Naive B cell (primary cell): Measurements from ENCODE around the gene JMJD6. TPM values are rescaled to one million over a fixed set of nuclear protein-coding genes. Genes with fewer than 3 reads are reported as not detected.
"Not testable (repeated sequence)": the region's sequence is repeated elsewhere in the genome, so short reads cannot be mapped to it uniquely, and the experiment has no call there.

Experiments used
- ATAC-seq, 2 donors: fragments of 150-1000 bp; cut with Tn5 transposase; 2 replicates each; pipeline ENCODE4 v1.10.0; 2021; ENCODE audit warnings: low read depth in 2 of 2, mild to moderate bottlenecking in 2 of 2, moderate library complexity in 2 of 2
- DNase-seq: peaks from one replicate; pipeline ENCODE4 v3.0.0; 2022
- H3K27ac Mint-ChIP-seq, 6 donors: one replicate each; pipeline ENCODE4 v1.8.0; 2020 to 2022; ENCODE audit warnings: mild to moderate bottlenecking in 6 of 6, mixed read lengths in 6 of 6, moderate library complexity in 5 of 6, inconsistent platforms in 2 of 6
- H3K27me3 Mint-ChIP-seq, 3 donors: one replicate each; pipeline ENCODE4 v1.8.0; 2021 to 2022; ENCODE audit warnings: mixed read lengths in 3 of 3, mild to moderate bottlenecking in 1 of 3
- H3K36me3 Mint-ChIP-seq, 2 donors: one replicate each; pipeline ENCODE4 v1.8.0; 2020 to 2022; ENCODE audit warnings: mixed read lengths in 2 of 2, inconsistent platforms in 1 of 2, mild to moderate bottlenecking in 1 of 2
- H3K4me1 Mint-ChIP-seq, 3 donors: one replicate each; pipeline ENCODE4 v1.8.0; 2020 to 2022; ENCODE audit warnings: mixed read lengths in 3 of 3, inconsistent platforms in 1 of 3, mild to moderate bottlenecking in 1 of 3, moderate library complexity in 1 of 3
- H3K4me3 Mint-ChIP-seq, 8 donors: one replicate each; pipeline ENCODE4 v1.8.0; 2020 to 2022; ENCODE audit warnings: mild to moderate bottlenecking in 8 of 8, mixed read lengths in 8 of 8, moderate library complexity in 8 of 8, inconsistent platforms in 2 of 8
- H3K9me3 Mint-ChIP-seq, 7 donors: one replicate each; pipeline ENCODE4 v1.8.0; 2020 to 2022; ENCODE audit warnings: mixed read lengths in 7 of 7, mild to moderate bottlenecking in 5 of 7, inconsistent platforms in 2 of 7, moderate library complexity in 1 of 7
- polyA plus RNA-seq, 6 donors: library from polyadenylated mRNA; unstranded; fragments of 300-500 nt; fragmentation: Illumina TruSeq; gene quantifications; one replicate each; pipeline ENCODE4 v1.2.3, GENCODE V29; 2021; ENCODE audit warnings: low read depth in 6 of 6

JMJD6 gene
- 10 to 100 TPM; 17.4 to 38.2 (median 20.0) TPM for polyA plus RNA-seq

DNA sequence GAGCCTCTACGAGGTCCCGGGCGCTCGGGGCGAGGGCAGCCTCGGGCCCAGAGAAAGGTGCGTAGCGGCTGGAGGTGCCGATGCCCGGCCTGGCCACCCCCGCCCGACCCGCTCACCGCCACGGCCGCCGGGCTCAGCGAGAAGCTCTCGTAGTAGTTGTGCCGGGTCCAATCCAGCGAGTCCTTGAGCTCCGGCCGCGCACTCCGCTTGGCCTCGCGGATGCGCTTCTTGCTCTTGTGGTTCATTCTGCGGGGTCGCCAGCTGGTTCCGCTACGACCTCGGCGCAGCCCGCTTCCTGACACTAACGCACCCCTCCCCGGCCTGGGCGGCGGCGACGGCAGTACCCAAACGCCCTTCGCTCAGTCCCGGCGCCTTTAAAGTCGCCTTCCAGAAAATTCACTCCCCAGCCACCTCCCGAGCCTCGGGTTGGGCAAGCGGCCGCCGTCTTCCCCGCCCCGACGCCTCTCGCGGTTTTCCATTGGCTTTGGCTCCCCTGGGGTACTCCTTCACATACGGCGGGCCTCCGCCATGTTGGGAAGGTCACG is at the start of gene JMJD6:
Gene JMJD6, minus strand, starts transcription at position 376 of the 545 bp plus-strand sequence. Its CDS starts 131 bp downstream, at position 245.
- Mint-ChIP-seq H3K9me3 (no peaks in the 10 kb centered on the region), H3K27me3 (no peaks in the 10 kb centered on the region), H3K4me3 (peak within 1 kb of the TSS; percentile 91 to 99 (median 98)), H3K36me3 (peaks cover 9% of the 10 kb centered on the region in 2 donors), H3K27ac (peak within 1 kb of the TSS; percentile 99 to 100 (median 100)), H3K4me1 (peaks cover 19 to 75% (median 37%) of the 10 kb centered on the region in 3 donors)
- DNase-seq: no peak
- peak in 1 of 2 donors; percentile 68 for ATAC-seq

- Mint-ChIP-seq H3K36me3 (peaks cover 16 to 25% of the 10 kb centered on the region in 2 donors), H3K27ac (peak overlapping the region in 1 of 6 donors; percentile 24), H3K4me1 (peaks cover 0 to 7% (median 5%) of the 10 kb centered on the region in 3 donors), H3K9me3 (no peaks in the 10 kb centered on the region), H3K27me3 (no peaks in the 10 kb centered on the region), H3K4me3 (no peak overlapping the region)
- no peak for ATAC-seq
- no peak for DNase-seq
These were observed 48.7 kb upstream of the JMJD6 start for GRCh38 chr17:76775021-76775600.

DNA sequence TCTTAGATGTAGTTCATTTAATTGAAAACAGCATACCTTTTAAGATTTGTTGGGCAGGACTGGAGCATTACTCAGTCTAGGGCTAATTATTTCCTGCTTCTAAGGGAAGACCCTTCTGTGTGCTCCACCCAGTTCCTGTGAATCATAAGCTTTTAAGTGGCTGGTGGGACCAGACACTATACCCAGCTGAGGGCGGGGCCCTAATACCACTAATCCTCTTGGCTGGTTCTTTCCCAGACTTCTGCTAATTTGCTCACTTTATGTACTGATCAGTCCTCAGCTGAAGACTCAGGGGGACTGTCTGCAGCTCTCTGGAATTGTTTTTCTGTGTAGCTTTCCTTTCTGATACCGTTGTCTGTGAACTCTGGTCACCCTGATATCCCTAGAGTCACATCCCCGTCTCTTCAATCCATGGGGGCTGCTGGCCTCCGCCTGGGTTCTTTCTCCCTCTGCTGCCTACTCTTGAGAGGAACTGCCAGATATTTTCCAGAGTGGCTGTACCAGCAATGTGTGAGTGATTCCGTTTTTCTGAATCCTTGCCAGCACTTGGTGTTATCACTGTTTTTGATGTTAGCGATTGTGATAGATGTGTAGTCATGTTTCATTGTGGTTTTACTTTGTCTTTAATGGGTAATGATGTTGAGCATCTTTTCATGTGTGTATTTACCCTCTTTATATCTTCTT is 46.6 kb upstream of the JMJD6 start:
- Mint-ChIP-seq H3K27ac (peak overlapping the region in 4 of 6 donors; percentile 34 to 76 (median 58)), H3K4me3 (no peak overlapping the region), H3K4me1 (peaks cover 0 to 7% (median 5%) of the 10 kb centered on the region in 3 donors), H3K36me3 (peaks cover 25 to 29% of the 10 kb centered on the region in 2 donors), H3K27me3 (no peaks in the 10 kb centered on the region), H3K9me3 (no peaks in the 10 kb centered on the region)
- ATAC-seq: no peak
- DNase-seq: no peak

GRCh38 chr17:76758570-76758969 is 32.2 kb upstream of the JMJD6 start:
- DNase-seq (no peak), ATAC-seq (no peak)
- H3K4me1 Mint-ChIP-seq: peaks cover 0 to 1% (median 0%) of the 10 kb centered on the region in 3 donors
- no peaks in the 10 kb centered on the region for H3K27me3 Mint-ChIP-seq
- H3K9me3 Mint-ChIP-seq: no peaks in the 10 kb centered on the region
- H3K36me3 Mint-ChIP-seq: peaks cover 0 to 9% of the 10 kb centered on the region in 2 donors
- no peak overlapping the region for H3K4me3 Mint-ChIP-seq
- H3K27ac Mint-ChIP-seq: no peak overlapping the region

- Mint-ChIP-seq H3K9me3 (no peaks in the 10 kb centered on the region), H3K27me3 (no peaks in the 10 kb centered on the region), H3K4me1 (peaks cover 0 to 9% (median 0%) of the 10 kb centered on the region in 3 donors), H3K36me3 (peaks cover under 1 to 9% of the 10 kb centered on the region in 2 donors), H3K4me3 (no peak overlapping the region), H3K27ac (no peak overlapping the region)
- DNase-seq (no peak), ATAC-seq (no peak)
These were observed 30.9 kb upstream of the JMJD6 start for GRCh38 chr17:76757256-76757655.

GRCh38 chr17:76755285-76755684 is 28.9 kb upstream of the JMJD6 start:
- DNase-seq (no peak), ATAC-seq (no peak)
- no peaks in the 10 kb centered on the region for H3K9me3 Mint-ChIP-seq
- H3K36me3 Mint-ChIP-seq: peaks cover 6 to 9% of the 10 kb centered on the region in 2 donors
- no peak overlapping the region for H3K27ac Mint-ChIP-seq
- no peaks in the 10 kb centered on the region for H3K27me3 Mint-ChIP-seq
- peaks cover 0 to 9% (median 0%) of the 10 kb centered on the region in 3 donors for H3K4me1 Mint-ChIP-seq
- H3K4me3 Mint-ChIP-seq: no peak overlapping the region

DNA sequence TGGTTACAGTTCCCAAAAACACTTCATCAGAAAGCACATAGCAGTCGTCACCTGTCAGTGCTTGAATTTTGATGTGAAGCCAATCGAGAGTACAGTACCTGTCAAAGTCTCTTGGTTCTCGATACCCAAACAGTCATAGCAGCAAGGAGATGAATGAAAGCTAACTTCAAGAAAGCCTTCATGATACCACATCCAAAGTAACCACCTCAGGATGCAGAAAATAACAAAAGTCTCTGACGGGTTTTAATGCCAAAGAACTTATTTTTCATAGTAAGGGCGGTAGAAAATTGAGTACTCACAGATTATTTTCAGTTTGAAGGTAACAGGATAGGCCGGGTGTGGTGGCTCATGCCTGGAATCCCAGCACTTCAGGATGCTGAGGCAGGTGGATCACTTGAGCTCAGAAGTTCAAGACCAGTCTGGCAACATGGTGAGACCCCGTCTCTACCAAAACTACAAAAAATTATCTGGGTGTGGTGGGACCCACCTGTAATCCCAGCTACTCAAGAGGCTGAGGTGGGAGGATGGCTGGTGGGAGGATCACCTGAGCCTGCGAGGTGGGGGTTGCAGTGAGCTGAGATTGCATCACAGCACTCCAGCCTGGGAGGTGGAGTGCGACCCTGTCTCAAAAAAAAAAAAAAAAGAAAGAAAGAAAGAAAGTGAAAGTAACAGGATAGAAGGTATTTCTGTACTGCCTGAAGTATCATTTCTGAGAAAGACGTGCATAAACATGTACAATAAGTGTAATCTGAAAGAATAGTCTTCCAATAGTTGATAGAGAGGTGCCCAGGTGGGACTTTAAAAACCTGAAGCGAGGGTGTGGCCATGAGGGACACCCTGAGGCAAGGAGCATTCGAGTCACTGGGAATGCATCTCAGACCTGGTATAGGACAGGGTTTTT is 26.9 kb upstream of the JMJD6 start:
- H3K9me3 Mint-ChIP-seq: no peaks in the 10 kb centered on the region
- H3K4me3 Mint-ChIP-seq: peak overlapping the region in 1 of 8 donors; percentile 25
- no peaks in the 10 kb centered on the region for H3K27me3 Mint-ChIP-seq
- peak overlapping the region in 3 of 6 donors; percentile 24 to 61 (median 49) for H3K27ac Mint-ChIP-seq
- ATAC-seq: no peak
- H3K36me3 Mint-ChIP-seq: peaks cover 9% of the 10 kb centered on the region in 2 donors
- no peak for DNase-seq
- H3K4me1 Mint-ChIP-seq: peaks cover 0 to 9% (median 0%) of the 10 kb centered on the region in 3 donors

DNA sequence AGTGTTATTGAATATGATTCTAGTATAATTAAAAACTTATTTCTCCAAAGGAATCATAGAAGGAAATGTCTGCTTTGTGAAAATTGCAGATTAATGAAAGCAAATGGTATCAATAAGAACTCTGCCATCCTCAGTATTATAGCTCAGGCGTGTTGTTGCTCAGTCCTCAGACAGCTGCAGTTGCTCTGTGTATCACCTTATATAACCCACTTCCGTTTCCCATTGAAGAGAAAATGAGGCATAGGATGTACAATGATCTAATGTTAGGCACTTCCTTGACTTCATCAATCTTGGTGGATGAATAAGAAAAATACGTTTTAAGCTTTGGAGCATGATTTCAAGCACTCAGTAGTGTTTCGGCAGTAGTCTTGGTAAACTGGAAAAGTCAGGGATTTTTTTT is 25.6 kb upstream of the JMJD6 start:
- Mint-ChIP-seq H3K4me1 (peaks cover 3 to 9% (median 4%) of the 10 kb centered on the region in 3 donors), H3K4me3 (no peak overlapping the region), H3K36me3 (peaks cover 3 to 9% of the 10 kb centered on the region in 2 donors), H3K9me3 (no peaks in the 10 kb centered on the region), H3K27me3 (no peaks in the 10 kb centered on the region), H3K27ac (peak overlapping the region in 1 of 6 donors; percentile 63)
- ATAC-seq: no peak
- no peak for DNase-seq

GRCh38 chr17:76751416-76751993 is 25.1 kb upstream of the JMJD6 start:
- Mint-ChIP-seq H3K4me3 (no peak overlapping the region), H3K4me1 (peaks cover 3 to 9% (median 4%) of the 10 kb centered on the region in 3 donors), H3K27me3 (no peaks in the 10 kb centered on the region), H3K36me3 (peaks cover 0 to 9% of the 10 kb centered on the region in 2 donors), H3K9me3 (no peaks in the 10 kb centered on the region), H3K27ac (no peak overlapping the region)
- DNase-seq (no peak), ATAC-seq (no peak)

DNA sequence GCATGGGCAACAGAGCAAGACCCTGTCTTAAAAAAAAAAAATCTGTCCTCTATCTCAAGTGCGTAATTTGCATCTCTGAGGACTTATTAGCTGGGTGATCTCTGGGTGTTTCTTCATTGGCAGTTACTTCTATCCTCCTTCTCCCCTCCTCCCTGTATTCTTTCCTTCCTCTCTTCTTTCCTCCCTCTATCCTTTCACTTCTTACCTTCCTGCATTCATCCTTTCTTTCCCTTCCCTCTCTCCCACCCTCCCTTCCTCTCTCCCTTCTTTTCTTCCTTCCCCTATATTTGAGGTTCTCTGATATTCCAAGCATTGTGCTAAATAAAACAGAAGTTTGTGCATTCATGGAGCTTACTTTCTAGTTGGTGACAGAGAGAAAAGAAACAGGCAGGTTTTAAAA is 22.3 kb upstream of the JMJD6 start:
- peak overlapping the region in 1 of 6 donors; percentile 56 for H3K27ac Mint-ChIP-seq
- peaks cover 8 to 14% of the 10 kb centered on the region in 2 donors for H3K36me3 Mint-ChIP-seq

GRCh38 chr17:76747716-76748363 is 21.4 kb upstream of the JMJD6 start:
- Mint-ChIP-seq H3K27me3 (no peaks in the 10 kb centered on the region), H3K36me3 (peaks cover 8 to 14% of the 10 kb centered on the region in 2 donors), H3K9me3 (no peaks in the 10 kb centered on the region), H3K4me3 (no peak overlapping the region), H3K27ac (peak overlapping the region in 1 of 6 donors; percentile 66), H3K4me1 (peaks cover under 1 to 4% (median 3%) of the 10 kb centered on the region in 3 donors)
- DNase-seq (no peak), ATAC-seq (no peak)

More for the DNA sequence above, 22.3 kb upstream of the JMJD6 start:
- no peaks in the 10 kb centered on the region for H3K9me3 Mint-ChIP-seq
- no peak for ATAC-seq
- H3K4me3 Mint-ChIP-seq: peak overlapping the region in 1 of 8 donors; percentile 40
- H3K27me3 Mint-ChIP-seq: no peaks in the 10 kb centered on the region
- no peak for DNase-seq
- peaks cover 3 to 8% (median 4%) of the 10 kb centered on the region in 3 donors for H3K4me1 Mint-ChIP-seq

DNA sequence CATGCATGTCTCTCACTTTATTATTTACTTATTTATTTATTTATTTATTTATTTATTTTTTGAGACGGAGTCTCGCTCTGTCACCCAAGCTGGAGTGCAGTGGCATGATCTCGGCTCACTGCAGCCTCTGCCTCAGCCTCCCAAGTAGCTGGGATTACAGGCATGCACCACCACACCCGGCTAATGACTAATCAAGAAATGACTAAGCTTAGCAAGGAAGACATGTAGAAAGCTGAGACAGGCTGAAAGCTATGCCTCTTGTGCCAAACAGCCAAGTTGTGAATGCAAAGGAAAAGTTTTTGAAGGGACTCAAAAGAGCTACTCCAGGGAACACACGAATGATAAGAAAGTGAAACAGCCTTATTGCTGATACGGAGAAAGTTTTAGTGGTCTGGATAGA is 19.4 kb upstream of the JMJD6 start:
- not testable (repeated sequence) for H3K27ac Mint-ChIP-seq, H3K4me3 Mint-ChIP-seq, H3K4me1 Mint-ChIP-seq

More for the DNA sequence above, 19.4 kb upstream of the JMJD6 start:
- not testable (repeated sequence) for DNase-seq, H3K27me3 Mint-ChIP-seq, H3K9me3 Mint-ChIP-seq, ATAC-seq
- H3K36me3 Mint-ChIP-seq: peaks cover 12 to 16% of the 10 kb centered on the region in 2 donors
